Skeletal muscle satellite cell (primary cell): Measurements from ENCODE around the gene KY.

ENCODE experiments used
- H3K27me3 ChIP-seq: 2 replicates; pipeline ENCODE4 v1.7.0; 2013; ENCODE audit warnings: low read length; ENCODE audit not compliant: control insufficient read depth, insufficient read depth
- H3K36me3 ChIP-seq: 2 replicates; pipeline ENCODE4 v1.7.0; 2013; ENCODE audit warnings: mild to moderate bottlenecking, control low read depth, low read length; ENCODE audit not compliant: insufficient read depth
- H3K4me1 ChIP-seq: 2 replicates; pipeline ENCODE4 v1.7.0; 2013; ENCODE audit warnings: low read length; ENCODE audit not compliant: control insufficient read depth, insufficient read depth
- H3K4me2 ChIP-seq: 2 replicates; pipeline ENCODE4 v1.7.0; 2013; ENCODE audit warnings: mild to moderate bottlenecking, low read length
- H3K4me3 ChIP-seq: 2 replicates; pipeline ENCODE4 v1.7.0; 2013; ENCODE audit warnings: low read length
- H3K9ac ChIP-seq: 2 replicates; pipeline ENCODE4 v1.7.0; 2013; ENCODE audit warnings: mild to moderate bottlenecking, low read depth, low read length, moderate library complexity
- H3K9me3 ChIP-seq: replicated peaks from 2 replicates; pipeline ENCODE4 v1.7.0; 2013; ENCODE audit warnings: mild to moderate bottlenecking, control low read depth, low read length

The KY gene

GRCh38 chr3:134623615-134624245 is 27.1 kb downstream of the KY start:
- Histone ChIP-seq H3K4me3 (no peak overlapping the region), H3K4me1 (no peaks in the 10 kb centered on the region), H3K9me3 (no peaks in the 10 kb centered on the region), H3K27me3 (no peaks in the 10 kb centered on the region), H3K4me2 (no peak overlapping the region), H3K9ac (no peak overlapping the region), H3K36me3 (no peaks in the 10 kb centered on the region)

- no peaks in the 10 kb centered on the region for H3K27me3 ChIP-seq
- H3K9me3 ChIP-seq: no peaks in the 10 kb centered on the region
- H3K4me3 ChIP-seq: no peak overlapping the region
- no peak overlapping the region for H3K9ac ChIP-seq
- H3K4me1 ChIP-seq: no peaks in the 10 kb centered on the region
- H3K36me3 ChIP-seq: no peaks in the 10 kb centered on the region
- H3K4me2 ChIP-seq: no peak overlapping the region
Measured at GRCh38 chr3:134622806-134623365, 27.9 kb downstream of the KY start.

GRCh38 chr3:134621854-134622253 is 29.0 kb downstream of the KY start:
- no peak overlapping the region for H3K9ac ChIP-seq
- H3K4me2 ChIP-seq: no peak overlapping the region
- H3K9me3 ChIP-seq: no peaks in the 10 kb centered on the region
- H3K36me3 ChIP-seq: no peaks in the 10 kb centered on the region
- H3K4me3 ChIP-seq: no peak overlapping the region
- H3K27me3 ChIP-seq: no peaks in the 10 kb centered on the region
- H3K4me1 ChIP-seq: no peaks in the 10 kb centered on the region

- Histone ChIP-seq H3K4me1 (no peaks in the 10 kb centered on the region), H3K9ac (no peak overlapping the region), H3K36me3 (no peaks in the 10 kb centered on the region), H3K4me2 (no peak overlapping the region), H3K27me3 (no peaks in the 10 kb centered on the region), H3K9me3 (no peaks in the 10 kb centered on the region), H3K4me3 (no peak overlapping the region)
Measured at GRCh38 chr3:134620476-134621115, 30.2 kb downstream of the KY start.

GRCh38 chr3:134619884-134620445 is 30.9 kb downstream of the KY start:
- H3K36me3 ChIP-seq: no peaks in the 10 kb centered on the region
- no peaks in the 10 kb centered on the region for H3K4me1 ChIP-seq
- no peaks in the 10 kb centered on the region for H3K27me3 ChIP-seq
- H3K4me2 ChIP-seq: no peak overlapping the region
- H3K9ac ChIP-seq: no peak overlapping the region
- H3K4me3 ChIP-seq: no peak overlapping the region
- H3K9me3 ChIP-seq: no peaks in the 10 kb centered on the region

- Histone ChIP-seq H3K9me3 (no peaks in the 10 kb centered on the region), H3K4me1 (no peaks in the 10 kb centered on the region), H3K4me3 (no peak overlapping the region), H3K36me3 (no peaks in the 10 kb centered on the region), H3K9ac (no peak overlapping the region), H3K27me3 (no peaks in the 10 kb centered on the region), H3K4me2 (no peak overlapping the region)
Measured at GRCh38 chr3:134619301-134619615, 31.6 kb downstream of the KY start.

- Histone ChIP-seq H3K36me3 (no peaks in the 10 kb centered on the region), H3K27me3 (no peaks in the 10 kb centered on the region), H3K4me1 (no peaks in the 10 kb centered on the region), H3K4me3 (no peak overlapping the region), H3K4me2 (no peak overlapping the region), H3K9me3 (no peaks in the 10 kb centered on the region), H3K9ac (no peak overlapping the region)
Measured at GRCh38 chr3:134618478-134619300, 32.1 kb downstream of the KY start.

- Histone ChIP-seq H3K27me3 (peaks cover 2% of the 10 kb centered on the region), H3K9me3 (no peaks in the 10 kb centered on the region), H3K4me3 (no peak overlapping the region), H3K4me2 (no peak overlapping the region), H3K36me3 (no peaks in the 10 kb centered on the region), H3K4me1 (no peaks in the 10 kb centered on the region), H3K9ac (no peak overlapping the region)
Measured at GRCh38 chr3:134617608-134618477, 33.0 kb downstream of the KY start.

GRCh38 chr3:134615743-134616142 is 35.1 kb downstream of the KY start:
- H3K9ac ChIP-seq: no peak overlapping the region

GRCh38 chr3:134614955-134615354 is 35.9 kb downstream of the KY start:
- Histone ChIP-seq H3K9ac (no peak overlapping the region), H3K4me1 (no peaks in the 10 kb centered on the region), H3K9me3 (no peaks in the 10 kb centered on the region), H3K4me3 (no peak overlapping the region), H3K36me3 (no peaks in the 10 kb centered on the region), H3K4me2 (no peak overlapping the region), H3K27me3 (peaks cover 9% of the 10 kb centered on the region)

More at GRCh38 chr3:134615743-134616142, 35.1 kb downstream of the KY start:
- no peak overlapping the region for H3K4me2 ChIP-seq
- no peaks in the 10 kb centered on the region for H3K36me3 ChIP-seq
- no peaks in the 10 kb centered on the region for H3K9me3 ChIP-seq
- no peak overlapping the region for H3K4me3 ChIP-seq
- H3K27me3 ChIP-seq: peaks cover 8% of the 10 kb centered on the region
- H3K4me1 ChIP-seq: no peaks in the 10 kb centered on the region
